Measurements from ENCODE around the gene ZBTB11.

DNA sequence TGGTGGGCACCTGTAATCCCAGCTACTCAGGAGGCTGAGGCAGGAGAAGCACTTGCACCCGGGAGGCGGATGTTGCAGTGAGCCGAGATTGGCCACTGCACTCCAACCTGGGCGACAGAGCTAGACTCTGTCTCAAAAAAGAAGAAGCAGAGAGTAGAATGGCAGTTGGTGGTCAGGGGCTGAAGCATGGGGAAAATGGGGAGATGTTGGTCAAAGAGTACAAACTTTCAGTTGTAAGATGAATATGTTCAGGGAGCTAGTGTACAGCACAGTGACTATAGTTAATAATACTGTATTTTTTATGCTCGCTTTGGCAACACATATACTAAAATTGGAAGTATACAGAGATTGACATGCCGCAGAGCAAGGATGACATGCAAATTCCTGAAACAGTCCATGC lies 61.4 kb downstream of the ZBTB11 start:
- TF ChIP-seq EP300 (IDR thresholded peaks at IDR 0.05) (no peak), CTCF (IDR thresholded peaks at IDR 0.05) (no peak), POLR2A (IDR thresholded peaks at IDR 0.05) (no peak)
